Right lobe of liver (tissue), 4 donors: Measurements from ENCODE around the gene FGFR2.

ENCODE experiments used
- POLR2A ChIP-seq: fragments of 450-650 bp; IDR thresholded peaks from one replicate; pipeline ENCODE4 v1.6.1; 2017; ENCODE audit warnings: antibody characterized with exemption, mild to moderate bottlenecking
- TF ChIP-seq, protein P1 (sequence below), 4 donors: fragments of 200-600 bp in 3 of 4; fragments of 450-650 bp in 1 of 4; IDR thresholded peaks; one replicate each; pipeline versions ENCODE4 v1.5.1 to v1.8.0; 2016 to 2022; ENCODE audit warnings: antibody characterized with exemption in 4 of 4, mild to moderate bottlenecking in 2 of 4
- donor health status: DM: no; HTN: no; CAD: no.
- donor health status: DM: no; HTN: no; CAD: no.
- donor health status: DM: no; HTN: yes; CAD: no.

DNA sequence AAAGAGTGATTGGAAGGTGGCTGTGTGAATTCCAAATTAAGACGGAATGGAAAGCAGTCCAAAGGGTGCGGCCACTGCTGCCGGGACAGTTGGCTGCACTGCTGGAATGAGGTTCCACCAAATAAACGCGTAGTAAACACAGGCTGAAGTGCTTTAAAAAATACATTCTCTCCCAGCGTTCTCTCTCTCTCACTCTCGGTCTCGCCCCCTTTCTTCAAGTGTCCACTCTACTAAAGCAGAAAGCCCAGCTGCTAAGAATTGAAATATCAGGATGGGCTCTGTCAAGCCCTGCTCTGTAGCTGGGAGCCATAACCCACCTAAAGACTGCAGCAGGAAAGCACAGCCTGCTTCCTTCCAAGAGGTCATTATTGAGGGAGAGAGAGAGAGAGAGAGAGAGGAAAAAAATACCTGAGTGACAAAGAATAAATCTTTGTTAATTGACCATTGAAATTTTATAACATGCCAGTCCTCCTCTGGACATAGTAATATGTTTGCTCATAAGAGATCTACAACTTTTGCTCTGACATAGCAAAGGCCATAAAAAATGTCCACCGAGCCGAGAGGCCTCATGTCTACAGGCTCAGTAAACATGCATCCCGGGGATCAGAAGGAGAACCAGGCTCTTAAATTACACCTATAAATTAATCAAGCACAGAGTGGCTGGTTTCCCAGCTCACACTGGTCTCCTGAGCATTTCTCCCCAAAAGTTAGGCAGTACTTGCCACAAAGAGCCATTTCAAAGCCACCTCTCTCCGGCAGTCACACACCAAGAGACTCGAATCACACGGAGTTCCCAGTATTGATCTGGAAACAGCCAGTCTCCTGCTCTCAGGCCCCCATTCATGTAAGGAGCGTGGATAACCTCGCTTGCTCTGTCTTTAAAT, 72.8 kb downstream of the FGFR2 start:
- TF ChIP-seq, protein P1, sequence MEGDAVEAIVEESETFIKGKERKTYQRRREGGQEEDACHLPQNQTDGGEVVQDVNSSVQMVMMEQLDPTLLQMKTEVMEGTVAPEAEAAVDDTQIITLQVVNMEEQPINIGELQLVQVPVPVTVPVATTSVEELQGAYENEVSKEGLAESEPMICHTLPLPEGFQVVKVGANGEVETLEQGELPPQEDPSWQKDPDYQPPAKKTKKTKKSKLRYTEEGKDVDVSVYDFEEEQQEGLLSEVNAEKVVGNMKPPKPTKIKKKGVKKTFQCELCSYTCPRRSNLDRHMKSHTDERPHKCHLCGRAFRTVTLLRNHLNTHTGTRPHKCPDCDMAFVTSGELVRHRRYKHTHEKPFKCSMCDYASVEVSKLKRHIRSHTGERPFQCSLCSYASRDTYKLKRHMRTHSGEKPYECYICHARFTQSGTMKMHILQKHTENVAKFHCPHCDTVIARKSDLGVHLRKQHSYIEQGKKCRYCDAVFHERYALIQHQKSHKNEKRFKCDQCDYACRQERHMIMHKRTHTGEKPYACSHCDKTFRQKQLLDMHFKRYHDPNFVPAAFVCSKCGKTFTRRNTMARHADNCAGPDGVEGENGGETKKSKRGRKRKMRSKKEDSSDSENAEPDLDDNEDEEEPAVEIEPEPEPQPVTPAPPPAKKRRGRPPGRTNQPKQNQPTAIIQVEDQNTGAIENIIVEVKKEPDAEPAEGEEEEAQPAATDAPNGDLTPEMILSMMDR (IDR thresholded peaks at IDR 0.05): no peak
- TF ChIP-seq POLR2A: no peak
